Lung (tissue), 12 donors: ENCODE data around the gene MYH3. TPM values are rescaled to one million over a fixed set of nuclear protein-coding genes. Genes with fewer than 3 reads are reported as not detected.
A peak's percentile ranks its signal among the peaks of the same experiment; 100 is the strongest.

Experiments used
- ATAC-seq: fragments of 200-7000 bp; cut with Tn5 transposase; one replicate; pipeline ENCODE4 v1.9.1; 2020; ENCODE audit warnings: moderate number of reproducible peaks; ENCODE audit not compliant: insufficient read depth, low FRiP score
- DNase-seq, 3 donors: peaks; one replicate each; pipeline ENCODE4 v3.0.0-alpha.2; 2013 to 2017
- H3K27ac ChIP-seq, 2 donors: one replicate each; pipeline ENCODE4 v1.5.1; 2013; ENCODE audit warnings: mild to moderate bottlenecking in 2 of 2, moderate library complexity in 2 of 2, control low read depth in 1 of 2, inconsistent platforms in 1 of 2, low read depth in 1 of 2, low read length in 1 of 2
- H3K27me3 ChIP-seq, 3 donors: one replicate each; pipeline ENCODE4 v1.5.1; 2013; ENCODE audit warnings: low read length in 2 of 3; ENCODE audit not compliant: control insufficient read depth in 3 of 3, insufficient read depth in 3 of 3
- H3K36me3 ChIP-seq, 4 donors: one replicate each; pipeline ENCODE4 v1.5.1; 2013; ENCODE audit warnings: low read length in 4 of 4, mild to moderate bottlenecking in 1 of 4, moderate library complexity in 1 of 4; ENCODE audit not compliant: control insufficient read depth in 4 of 4, insufficient read depth in 4 of 4
- H3K4me1 ChIP-seq, 5 donors: one replicate each; pipeline ENCODE4 v1.5.1; 2013; ENCODE audit warnings: low read length in 5 of 5, mild to moderate bottlenecking in 2 of 5, moderate library complexity in 1 of 5; ENCODE audit not compliant: control insufficient read depth in 5 of 5, insufficient read depth in 5 of 5
- H3K4me3 ChIP-seq: one replicate; pipeline ENCODE4 v1.5.1; 2013; ENCODE audit warnings: mild to moderate bottlenecking, control low read depth, moderate library complexity
- H3K9ac ChIP-seq, 2 donors: one replicate each; pipeline ENCODE4 v1.5.1; 2013; ENCODE audit warnings: low read length in 2 of 2, control low read depth in 1 of 2; ENCODE audit not compliant: insufficient read depth in 1 of 2
- H3K9me3 ChIP-seq, 4 donors: one replicate each; pipeline ENCODE4 v1.5.1; 2013; ENCODE audit warnings: low read length in 3 of 4, mild to moderate bottlenecking in 1 of 4, moderate library complexity in 1 of 4; ENCODE audit not compliant: control insufficient read depth in 4 of 4, insufficient read depth in 3 of 4
- WGBS, 2 donors: extraction: QIAGEN DNeasy Blood & Tissue Kit; methylation state at CpG; one replicate each; pipeline ENCODE4 v1.1.7; 2013; 5-methylcytosine and 5-hydroxymethylcytosine counted together
- polyA plus RNA-seq, 2 donors: library from polyadenylated mRNA; stranded (reverse); fragments of 200-250 nt; gene quantifications; one replicate each; pipeline ENCODE4 v1.2.1, GENCODE V29; 2013
- total RNA-seq, 2 donors: library from RNA; depleted of rRNA in 1 of 2; stranded (reverse); fragments of >200 nt in 1 of 2; gene quantifications; one replicate each; pipeline ENCODE4 v1.2.1, GENCODE V29; 2014 to 2021
- TF ChIP-seq, protein P1 (sequence below): IDR thresholded peaks from 2 replicates; pipeline ENCODE4 v1.5.1; 2012; ENCODE audit warnings: mild to moderate bottlenecking; ENCODE audit errors: control extremely low read depth, extremely low read depth
- donor health status: control.
- donor health status: control.
- donor health status: Bipolar disorder and iron deficiency.
- donor health status: healthy.
- donor health status: DM: yes; HTN: yes; CAD: no.

The MYH3 gene
- total and polyA plus RNA-seq, 4 donors, result 1.0 to 2.8 (median 1.7) TPM

DNA sequence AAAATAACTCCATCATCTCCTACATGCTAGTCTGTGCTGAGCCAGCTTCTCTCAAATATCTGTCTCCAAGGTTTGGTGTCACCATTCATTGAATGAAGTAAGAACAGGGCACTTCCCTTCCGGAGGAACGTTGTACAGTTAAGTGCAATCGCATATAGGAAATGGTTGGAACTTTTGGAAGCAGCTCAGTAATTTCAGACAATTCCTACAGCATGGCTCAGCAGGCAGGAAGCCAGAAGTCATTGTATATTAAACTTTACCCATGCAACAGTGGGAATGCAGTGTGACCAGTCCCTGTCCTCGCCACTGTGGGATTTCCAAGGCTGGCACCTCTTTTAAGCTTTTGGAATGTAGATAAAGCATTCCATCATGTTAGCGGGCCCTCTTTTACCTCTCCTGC is 56.5 kb downstream of the MYH3 start:
- peak; percentile 21 to 56 (median 36) for DNase-seq
- Histone ChIP-seq H3K36me3 (no peaks in the 10 kb centered on the region), H3K27me3 (peaks cover 0 to 3% (median 0%) of the 10 kb centered on the region in 3 donors), H3K9ac (no peak overlapping the region), H3K4me1 (no peaks in the 10 kb centered on the region), H3K9me3 (no peaks in the 10 kb centered on the region), H3K27ac (no peak overlapping the region), H3K4me3 (no peak overlapping the region)
- TF ChIP-seq, protein P1, sequence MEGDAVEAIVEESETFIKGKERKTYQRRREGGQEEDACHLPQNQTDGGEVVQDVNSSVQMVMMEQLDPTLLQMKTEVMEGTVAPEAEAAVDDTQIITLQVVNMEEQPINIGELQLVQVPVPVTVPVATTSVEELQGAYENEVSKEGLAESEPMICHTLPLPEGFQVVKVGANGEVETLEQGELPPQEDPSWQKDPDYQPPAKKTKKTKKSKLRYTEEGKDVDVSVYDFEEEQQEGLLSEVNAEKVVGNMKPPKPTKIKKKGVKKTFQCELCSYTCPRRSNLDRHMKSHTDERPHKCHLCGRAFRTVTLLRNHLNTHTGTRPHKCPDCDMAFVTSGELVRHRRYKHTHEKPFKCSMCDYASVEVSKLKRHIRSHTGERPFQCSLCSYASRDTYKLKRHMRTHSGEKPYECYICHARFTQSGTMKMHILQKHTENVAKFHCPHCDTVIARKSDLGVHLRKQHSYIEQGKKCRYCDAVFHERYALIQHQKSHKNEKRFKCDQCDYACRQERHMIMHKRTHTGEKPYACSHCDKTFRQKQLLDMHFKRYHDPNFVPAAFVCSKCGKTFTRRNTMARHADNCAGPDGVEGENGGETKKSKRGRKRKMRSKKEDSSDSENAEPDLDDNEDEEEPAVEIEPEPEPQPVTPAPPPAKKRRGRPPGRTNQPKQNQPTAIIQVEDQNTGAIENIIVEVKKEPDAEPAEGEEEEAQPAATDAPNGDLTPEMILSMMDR, result no peak
- ATAC-seq, result no peak
- 52 to 70% methylated on average over 5 of the region's 5 CpGs for WGBS, 2 donors

DNA sequence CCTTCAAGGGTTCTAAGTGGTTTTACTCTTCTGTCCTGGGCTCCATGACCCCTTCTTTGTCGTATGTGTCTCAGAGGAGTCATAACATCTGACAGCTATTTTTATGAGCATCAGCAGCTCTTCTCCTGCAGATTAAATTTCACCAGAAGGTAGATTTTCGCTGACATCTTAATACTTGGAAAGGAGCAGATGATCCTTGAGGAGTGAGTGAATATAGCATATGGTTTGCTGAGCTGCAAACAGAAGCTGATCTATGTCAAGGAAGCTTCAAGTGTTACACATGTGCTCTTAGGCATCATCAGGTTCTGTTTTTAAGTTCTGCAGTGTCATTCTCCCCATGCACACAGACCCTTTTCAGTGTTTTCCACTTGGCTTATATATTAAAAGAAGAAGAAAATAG is 58.5 kb downstream of the MYH3 start:
- 59 to 78% methylated on average over 2 of the region's 2 CpGs for WGBS, 2 donors
- no peak for ATAC-seq
- TF ChIP-seq, protein P1, result no peak

DNA sequence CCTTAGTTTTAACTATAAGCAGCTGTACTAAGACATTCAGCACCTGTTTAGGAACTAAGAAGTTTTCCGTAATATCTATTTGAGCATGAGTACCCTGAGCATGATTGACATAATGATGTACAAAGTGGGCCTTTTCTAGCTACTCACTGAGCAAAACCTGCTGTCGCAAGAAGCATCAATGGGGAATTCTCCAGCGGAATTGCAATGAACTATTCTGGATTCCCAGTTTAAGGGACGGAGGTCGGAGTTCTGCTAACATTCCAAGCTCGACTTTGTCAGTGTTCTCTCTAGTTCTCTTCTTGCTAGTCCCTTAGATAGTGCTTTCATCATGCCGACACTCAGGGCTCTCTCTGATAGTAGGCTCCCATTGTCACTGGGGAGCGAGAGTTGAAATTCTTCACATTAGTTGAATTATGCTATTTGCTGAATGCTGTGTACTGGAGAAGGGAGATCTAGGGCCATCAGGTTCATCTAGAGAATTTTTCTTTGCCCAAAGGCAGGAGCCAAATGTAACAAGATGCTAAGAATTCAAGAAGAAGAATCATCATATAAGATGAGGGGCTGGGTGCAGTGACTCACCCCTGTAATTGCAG is 67.5 kb downstream of the MYH3 start:
- Histone ChIP-seq H3K4me1 (peaks cover 0 to 3% (median 0%) of the 10 kb centered on the region in 5 donors), H3K4me3 (no peak overlapping the region), H3K9me3 (peaks cover 0 to 9% (median 0%) of the 10 kb centered on the region in 4 donors), H3K27me3 (peaks cover 0 to 6% (median 2%) of the 10 kb centered on the region in 3 donors), H3K9ac (no peak overlapping the region), H3K36me3 (no peaks in the 10 kb centered on the region), H3K27ac (no peak overlapping the region)
- DNase-seq (no peak), ATAC-seq (no peak)
- TF ChIP-seq, protein P1, result no peak
- 82 to 91% methylated on average over 8 of the region's 8 CpGs for WGBS, 2 donors

More for the DNA sequence above, 58.5 kb downstream of the MYH3 start:
- H3K36me3 ChIP-seq, result no peaks in the 10 kb centered on the region
- DNase-seq, result no peak
- H3K4me3 ChIP-seq, result no peak overlapping the region
- H3K9ac ChIP-seq, result no peak overlapping the region
- no peaks in the 10 kb centered on the region for H3K4me1 ChIP-seq
- peaks cover 0 to 3% (median 0%) of the 10 kb centered on the region in 4 donors for H3K9me3 ChIP-seq
- no peak overlapping the region for H3K27ac ChIP-seq
- H3K27me3 ChIP-seq, result peaks cover 0 to 3% (median 0%) of the 10 kb centered on the region in 3 donors
